ENCODE results near the gene SYCN. TPM values are rescaled to one million over a fixed set of nuclear protein-coding genes. Genes with fewer than 3 reads are reported as not detected.
A peak's percentile ranks its signal among the peaks of the same experiment; 100 is the strongest.

SYCN gene
- total and polyA plus RNA-seq, 2 of the 8 experiments (the other 6 are each of a cell fraction or from before 2014, with no cell fraction given): not detected

DNA sequence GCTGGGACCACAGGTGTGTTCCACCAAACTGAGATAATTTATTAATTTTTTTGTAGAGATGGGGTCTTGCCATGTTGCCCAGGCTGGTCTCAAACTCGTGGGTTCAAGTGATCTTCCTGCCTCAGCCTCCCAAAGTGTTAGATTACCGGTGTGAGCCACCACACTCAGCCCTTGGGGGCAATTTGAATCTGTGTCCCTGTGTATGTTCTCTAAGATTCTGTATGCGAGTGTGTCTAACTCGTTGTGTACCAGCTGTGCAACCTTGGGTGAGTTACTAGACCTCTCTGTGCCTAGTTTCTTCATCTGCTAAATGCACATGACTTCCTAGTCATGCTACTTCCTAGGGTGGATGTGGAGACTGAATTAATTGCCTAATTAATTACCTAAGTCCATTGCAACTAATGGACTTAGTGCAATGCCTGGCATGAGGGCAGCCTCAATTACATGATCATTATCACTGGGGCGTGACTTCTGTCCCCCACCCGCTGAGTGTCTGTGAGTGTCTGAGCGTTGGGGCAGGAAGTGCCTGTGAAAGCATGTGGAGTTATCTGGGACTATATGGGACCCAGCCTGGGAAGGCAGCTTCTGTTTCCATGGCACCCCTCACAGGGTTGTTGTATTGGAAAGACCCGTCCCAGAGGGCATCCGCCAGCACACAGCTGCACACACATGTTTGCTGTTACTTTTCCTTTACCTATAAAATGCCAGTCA is 9.1 kb downstream of the SYCN start:
- peaks cover 11 to 28% (median 21%) of the 10 kb centered on the region in 4 experiments for H3K27me3 ChIP-seq (replicated peaks in 1 of 4; ENCODE audit: control insufficient read depth in 3 of 4, extremely low read depth in 1 of 4, insufficient read depth in 3 of 4, low read length in 3 of 4)
- CTCF ChIA-PET (ENCODE audit: partially characterized antibody): interaction anchor here (0.6 to 7.1 kb wide), 7 partner anchors 8 to 133 kb away, joined by 3 to 53 read pairs (median 5); partner anchors contain the start of gene SYCN
- FAIRE-seq: no peak

More for the DNA sequence above, 9.1 kb downstream of the SYCN start:
- H3K18ac ChIP-seq (ENCODE audit: extremely low read depth, low read length): no peak overlapping the region
- WGBS, 2 experiments (ENCODE audit: extremely low coverage in 1 of 2, insufficient coverage in 1 of 2, insufficient read length in 1 of 2, insufficient replicate concordance in 2 of 2, low coverage in 1 of 2, low lambda C conversion rate in 2 of 2, missing lambda C conversion rate in 1 of 2): 84% methylated on average over 9 of the region's 9 CpGs; no CpG with 5 or more reads in 1 of the 2 experiments
- H2BK120ac ChIP-seq (replicated peaks; ENCODE audit: low read depth, low read length): no peak overlapping the region
- no peak overlapping the region for H2AFZ ChIP-seq (ENCODE audit: low read length)
- no peak for DNase-seq (ENCODE audit: low read depth in 1 of 2, low spot score in 2 of 2)
- H4K5ac ChIP-seq (ENCODE audit: insufficient read length, low read depth, low read length): no peak overlapping the region
- TF ChIP-seq KDM1A (IDR thresholded peaks at IDR 0.05; ENCODE audit: borderline replicate concordance, low read length) (peak; percentile 79; the same call in 1 of the 2 replicates), CHD2 (IDR thresholded peaks at IDR 0.05; ENCODE audit: low read length) (no peak)
- H3K79me1 ChIP-seq (ENCODE audit: low read depth, low read length): no peaks in the 10 kb centered on the region
- peaks cover 8% of the 10 kb centered on the region; the same call in 1 of the 2 replicates for H3K23me2 ChIP-seq (ENCODE audit: low read depth, low read length)
- H3K23ac ChIP-seq (ENCODE audit: insufficient read length): no peak overlapping the region
- H3K27ac ChIP-seq (ENCODE audit: low read depth, low read length): no peak overlapping the region
- H2BK20ac ChIP-seq (ENCODE audit: low read length): 0 out of 2 replicates have a peak overlapping the region, but pooled peaks have one; percentile 32
- no peaks in the 10 kb centered on the region for H3K79me2 ChIP-seq (ENCODE audit: control insufficient read depth in 1 of 2, insufficient read depth in 2 of 2, low read length in 2 of 2)
- 0 out of 2 replicates have a peak overlapping the region, but pooled peaks have one; percentile 19 for H2BK12ac ChIP-seq (ENCODE audit: low read depth, low read length)
- no peak overlapping the region for H3K4me3 ChIP-seq (ENCODE audit: extremely low read depth in 1 of 4, insufficient read depth in 2 of 4, low read depth in 3 of 4, low read length in 4 of 4)
- H3K9me3 ChIP-seq (ENCODE audit: insufficient read depth in 2 of 2, low read depth in 1 of 2, low read length in 1 of 2): no peaks in the 10 kb centered on the region
- POLR2A ChIA-PET (ENCODE audit: partially characterized antibody): interaction anchor here (1.0 to 1.7 kb wide), 2 partner anchors 67 to 75 kb away, joined by 3 to 5 read pairs; no protein-coding TSS in a partner anchor
- no peak overlapping the region for H2AK5ac ChIP-seq (ENCODE audit: low read depth, low read length)
- H4K20me1 ChIP-seq (replicated peaks in 1 of 2; ENCODE audit: control insufficient read depth in 1 of 2, insufficient read depth in 2 of 2, low read length in 2 of 2): peaks cover 0 to 2% of the 10 kb centered on the region in 2 experiments
- no peak overlapping the region for H3K4ac ChIP-seq (replicated peaks; ENCODE audit: insufficient read length, low read depth, low read length)
- no peaks in the 10 kb centered on the region for H3K36me3 ChIP-seq (ENCODE audit: control insufficient read depth in 2 of 4, insufficient read depth in 4 of 4, low read length in 3 of 4)
- no peak overlapping the region for H2BK5ac ChIP-seq (ENCODE audit: low read depth, low read length)
- no peak overlapping the region for H3K9ac ChIP-seq (replicated peaks in 1 of 4; ENCODE audit: extremely low read depth in 1 of 4, low read depth in 3 of 4, low read length in 3 of 4)
- peaks cover 0 to 9% (median 8%) of the 10 kb centered on the region in 4 experiments; a peak in 6 of 7 replicates for H3K4me1 ChIP-seq (replicated peaks in 1 of 4; ENCODE audit: control insufficient read depth in 3 of 4, insufficient read depth in 4 of 4, low read length in 3 of 4)
- H3K56ac ChIP-seq (replicated peaks; ENCODE audit: insufficient read length, low read depth, low read length): no peak overlapping the region
- no peak overlapping the region for H3K14ac ChIP-seq (ENCODE audit: insufficient read length)
- no peak overlapping the region for H4K91ac ChIP-seq (replicated peaks; ENCODE audit: insufficient read length, low read length)
- 0 out of 2 replicates have a peak overlapping the region, but pooled peaks have one; percentile 61 for H2BK15ac ChIP-seq (ENCODE audit: low read length)
- no peak overlapping the region for H4K8ac ChIP-seq (ENCODE audit: extremely low read depth, insufficient read depth, low read length)
- H3K4me2 ChIP-seq (ENCODE audit: insufficient read depth in 1 of 2, low read depth in 2 of 2, low read length in 2 of 2): no peak overlapping the region

Data from H1 (cell line).